Measurements from ENCODE around the gene CRY1.
"Not testable (repeated sequence)": the region's sequence is repeated elsewhere in the genome, so short reads cannot be mapped to it uniquely, and the experiment has no call there.

The CRY1 gene

DNA sequence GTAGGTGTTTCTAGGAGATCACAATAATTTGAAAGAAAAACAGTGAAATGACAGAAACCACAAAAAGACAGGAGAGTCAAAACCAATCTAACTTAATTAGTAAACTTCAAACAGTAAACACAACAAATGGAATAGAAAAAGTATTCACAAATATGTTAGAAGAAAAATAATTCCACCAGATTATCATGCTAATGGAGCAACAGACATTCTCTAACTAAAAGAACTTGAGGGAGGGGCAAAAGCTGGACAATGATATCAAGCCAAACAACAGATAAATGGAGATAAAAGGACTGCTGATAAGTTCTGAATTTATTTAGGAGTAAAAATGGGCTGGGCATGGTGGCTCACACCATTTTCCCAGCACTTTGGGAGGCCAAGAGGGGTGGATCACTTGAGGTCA lies 28.7 kb downstream of the CRY1 start:
- DNase-seq (ENCODE audit: low read depth in 2 of 2) = no peak

DNA sequence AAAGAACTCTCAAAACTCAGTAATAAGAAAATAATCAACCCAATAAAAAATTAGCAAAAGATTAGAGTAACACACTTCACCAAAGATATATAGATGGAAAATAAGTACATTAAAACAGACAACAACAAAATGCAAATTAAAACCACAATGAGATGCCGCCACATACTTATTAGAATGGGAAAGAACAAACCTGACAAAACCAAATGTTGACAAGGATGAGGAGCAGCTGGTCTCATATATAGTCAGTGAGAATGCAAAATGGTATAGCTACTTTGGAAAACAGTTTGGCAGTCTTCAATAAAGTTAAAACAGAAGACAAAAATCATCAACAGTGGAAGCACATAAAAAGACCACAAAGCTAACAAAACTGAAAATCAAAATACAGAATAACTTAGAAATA lies 29.1 kb downstream of the CRY1 start:
- no peak for DNase-seq (ENCODE audit: low read depth in 2 of 2)

DNA sequence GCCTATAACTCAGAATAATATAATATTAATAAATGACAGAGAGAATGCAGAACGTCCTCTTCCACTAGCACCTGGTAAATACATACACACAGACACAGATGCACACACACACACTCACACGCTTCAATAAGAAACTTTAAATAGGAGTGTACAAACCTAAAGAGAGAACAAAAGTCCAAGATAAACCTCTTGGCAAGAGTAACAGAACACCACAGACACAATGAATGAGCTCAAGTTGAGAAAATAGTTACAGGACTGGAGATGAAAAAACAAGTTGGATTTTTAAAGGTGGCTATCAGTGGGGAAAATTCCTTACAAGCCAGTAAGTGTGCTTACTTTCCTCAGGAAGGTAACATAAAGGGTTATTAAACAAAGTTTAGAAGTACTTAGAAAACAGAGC lies 35.2 kb downstream of the CRY1 start:
- DNase-seq (ENCODE audit: low read depth in 2 of 2) = no peak

DNA sequence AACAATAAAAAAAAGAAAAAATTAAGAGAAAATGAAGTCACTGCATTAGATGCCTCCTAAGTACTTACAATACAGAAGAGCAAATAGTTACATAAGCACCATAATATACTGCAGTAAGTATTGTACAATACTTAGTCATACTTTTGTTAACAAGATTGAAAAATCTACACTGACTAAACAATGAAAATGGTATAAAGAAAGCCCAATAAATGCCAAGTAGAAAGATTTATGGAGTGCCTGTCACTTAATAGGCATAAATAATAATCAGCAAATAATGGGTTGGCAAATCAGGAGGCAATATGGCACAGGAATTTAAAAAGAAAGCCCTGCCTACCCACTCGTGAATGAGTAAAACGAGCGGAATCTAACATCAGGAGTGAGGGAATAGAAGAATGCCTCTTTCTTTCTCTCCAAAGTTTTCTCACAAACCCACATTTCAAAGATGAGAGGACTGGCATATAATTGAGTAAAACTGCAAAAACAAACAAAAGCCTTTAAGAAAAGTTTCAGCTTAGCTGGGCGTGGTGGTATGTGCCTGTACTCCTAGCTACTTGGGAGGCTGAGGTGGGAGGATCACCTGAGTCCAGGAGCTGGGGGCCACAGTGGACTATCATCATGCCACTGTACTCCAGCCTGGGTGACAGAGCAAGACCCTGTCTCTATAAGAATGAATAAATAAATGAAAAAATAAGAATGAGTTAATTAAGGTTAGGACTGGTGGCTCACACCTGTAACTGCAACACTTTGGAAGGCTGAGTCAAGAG lies 36.1 kb downstream of the CRY1 start:
- no peak for DNase-seq (ENCODE audit: low read depth in 2 of 2)

DNA sequence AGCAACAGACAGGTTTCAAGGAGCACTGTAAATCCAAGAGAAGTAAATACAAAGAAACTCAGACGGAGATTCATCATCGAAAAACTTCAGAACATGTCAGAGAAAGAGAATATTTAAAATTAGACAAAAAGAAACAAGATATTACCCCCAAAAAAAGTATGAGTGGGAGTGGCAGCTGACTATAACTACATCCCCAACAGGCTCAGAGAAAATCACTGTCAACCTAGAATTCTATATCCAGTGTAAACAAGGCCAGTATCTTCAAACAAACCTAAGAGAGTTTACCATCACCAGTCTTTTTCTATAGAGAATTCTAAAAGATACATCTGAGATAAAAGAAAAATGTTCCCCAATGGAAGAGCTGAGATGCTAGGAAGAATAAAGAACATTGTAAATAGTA lies 39.6 kb downstream of the CRY1 start:
- DNase-seq (ENCODE audit: low read depth in 2 of 2) = no peak

DNA sequence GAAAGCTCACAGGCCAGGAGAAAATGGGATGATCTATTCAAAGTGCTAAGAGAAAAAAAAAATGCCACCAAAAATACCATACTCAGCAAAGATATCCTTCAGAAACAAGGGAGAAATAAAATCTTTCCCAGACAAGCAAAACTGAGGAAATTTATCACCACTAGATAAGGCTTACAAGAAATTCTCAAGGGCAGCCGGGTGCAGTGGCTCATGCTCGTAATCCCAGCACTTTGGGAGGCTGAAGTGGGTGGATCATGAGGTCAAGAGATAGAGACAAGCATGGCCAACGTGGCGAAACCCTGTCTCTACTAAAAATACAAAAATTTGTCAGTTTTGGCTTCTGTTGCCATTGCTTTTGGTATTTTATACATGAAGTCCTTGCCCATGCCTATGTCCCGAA lies 48.2 kb downstream of the CRY1 start:
- DNase-seq (ENCODE audit: low read depth in 2 of 2) = no peak

DNA sequence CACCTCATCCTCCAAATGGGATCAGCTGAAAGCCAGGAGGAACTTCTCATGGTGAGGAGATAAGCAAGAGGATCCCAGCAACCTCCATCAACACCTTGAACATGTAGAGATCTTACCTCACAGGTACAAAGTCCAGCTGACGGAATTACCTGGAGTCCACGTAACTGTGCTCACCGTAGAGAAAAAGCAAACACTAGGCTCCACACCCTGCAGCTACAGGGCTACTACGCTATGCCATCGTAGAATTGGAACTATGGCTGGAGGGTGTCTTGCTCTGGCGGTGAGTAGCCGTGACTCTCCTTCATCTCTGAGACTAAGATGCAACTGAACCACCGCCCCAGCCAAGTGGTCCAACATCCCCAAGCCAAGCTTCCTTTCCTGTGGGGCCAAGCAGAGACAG lies 50.5 kb downstream of the CRY1 start:
- DNase-seq (ENCODE audit: low read depth in 2 of 2) = no peak

DNA sequence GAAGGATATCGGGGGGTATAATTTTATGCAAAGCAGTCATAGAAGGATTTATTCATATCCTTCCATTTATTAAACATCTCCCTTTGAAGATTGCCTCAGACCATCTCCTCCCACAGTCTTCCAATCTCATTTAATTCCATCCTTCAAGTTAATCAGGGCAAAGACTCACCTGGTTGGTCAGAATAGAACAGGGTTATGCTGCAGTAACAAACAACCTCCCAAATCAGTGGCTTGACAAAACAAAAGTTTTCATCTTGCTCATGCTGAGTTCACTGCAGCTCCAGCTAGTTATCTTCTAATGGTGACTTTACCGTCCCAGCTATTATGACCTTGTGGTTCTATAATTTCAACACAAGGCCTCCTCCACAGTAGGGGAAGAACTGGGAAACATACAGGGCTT lies 57.6 kb downstream of the CRY1 start:
- no peak for DNase-seq (ENCODE audit: low read depth in 2 of 2)

DNA sequence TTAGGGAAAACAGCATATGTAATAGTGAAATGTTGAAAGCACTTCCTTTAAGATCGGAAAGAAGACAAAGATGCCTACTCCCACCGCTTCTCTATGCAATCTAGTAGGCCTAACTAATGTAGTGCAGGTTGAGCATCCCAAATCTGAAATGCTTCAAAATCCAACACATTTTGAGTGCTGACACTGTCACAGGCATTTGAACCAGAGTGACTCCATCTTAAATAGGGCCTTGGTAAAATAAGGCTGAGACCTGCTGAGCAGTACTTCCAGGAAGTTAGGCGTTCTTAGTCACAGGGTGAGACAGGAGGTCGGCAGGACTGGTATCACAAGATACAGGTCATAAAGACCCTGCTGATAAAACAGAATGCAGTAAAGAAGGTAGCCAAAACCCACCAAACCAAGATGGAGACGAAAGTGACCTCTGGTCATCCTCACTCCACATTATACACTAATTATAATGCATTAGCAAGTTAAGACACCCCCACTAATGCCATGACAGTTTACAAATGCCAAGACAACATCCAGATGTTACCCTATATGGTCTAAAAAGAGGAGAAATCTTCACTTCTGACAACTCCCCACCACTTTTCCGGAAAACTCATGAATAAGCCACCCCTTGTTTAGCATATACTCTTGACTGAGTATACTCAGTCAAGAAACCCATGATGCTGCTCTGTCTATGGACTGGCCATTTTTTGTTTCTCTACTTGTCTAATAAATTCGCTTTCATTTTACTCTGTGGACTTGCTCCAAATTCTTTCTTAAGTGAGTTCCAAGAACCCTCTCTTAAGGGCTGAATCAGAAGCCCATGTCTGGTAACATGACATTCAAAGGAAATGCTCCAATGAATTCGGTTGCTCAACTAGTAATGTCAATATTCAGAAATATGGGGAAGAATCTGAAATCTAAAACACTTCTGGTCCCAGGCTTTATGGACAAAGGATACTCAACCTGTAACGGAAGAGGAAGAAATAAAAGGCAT lies 59.3 kb downstream of the CRY1 start:
- no peak for DNase-seq (ENCODE audit: low read depth in 2 of 2)

DNA sequence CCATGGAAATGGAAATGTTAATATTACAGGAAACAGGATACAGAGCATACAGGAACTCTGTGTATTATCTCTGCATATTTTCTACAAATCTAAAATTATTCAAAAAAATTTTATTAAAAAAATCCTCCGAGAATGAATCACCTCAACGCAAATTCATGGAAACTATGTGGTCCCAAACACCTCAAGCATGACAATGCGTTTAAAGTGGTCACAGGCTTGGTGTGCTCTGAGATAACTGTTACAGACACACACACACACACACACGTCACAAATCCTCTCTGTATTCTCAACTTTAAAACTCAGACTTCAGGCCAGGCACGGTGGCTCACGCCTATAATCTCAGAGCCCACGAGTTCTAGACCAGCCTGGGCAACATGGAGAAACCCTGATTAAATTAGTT lies 61.1 kb downstream of the CRY1 start:
- DNase-seq (ENCODE audit: low read depth in 2 of 2) = no peak

DNA sequence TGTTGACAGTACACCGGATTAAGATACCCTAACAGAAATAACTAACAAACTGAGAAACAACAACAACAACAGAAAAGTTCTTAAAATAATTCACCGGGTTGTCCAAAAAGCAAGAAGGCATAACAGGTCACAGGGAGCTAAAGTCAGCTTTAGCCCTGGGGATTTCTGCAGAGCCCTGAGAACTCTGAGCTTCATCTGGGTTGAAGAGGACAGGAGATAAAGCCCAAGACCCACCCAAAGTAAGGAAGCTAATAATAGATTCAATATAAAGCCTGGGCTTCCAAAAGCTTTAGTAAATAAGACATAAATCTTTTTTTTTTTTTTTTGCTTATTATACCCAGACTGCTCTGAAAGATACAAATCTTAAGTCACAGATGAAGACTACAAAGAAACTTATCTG lies 62.3 kb downstream of the CRY1 start:
- DNase-seq (ENCODE audit: low read depth in 2 of 2) = no peak

DNA sequence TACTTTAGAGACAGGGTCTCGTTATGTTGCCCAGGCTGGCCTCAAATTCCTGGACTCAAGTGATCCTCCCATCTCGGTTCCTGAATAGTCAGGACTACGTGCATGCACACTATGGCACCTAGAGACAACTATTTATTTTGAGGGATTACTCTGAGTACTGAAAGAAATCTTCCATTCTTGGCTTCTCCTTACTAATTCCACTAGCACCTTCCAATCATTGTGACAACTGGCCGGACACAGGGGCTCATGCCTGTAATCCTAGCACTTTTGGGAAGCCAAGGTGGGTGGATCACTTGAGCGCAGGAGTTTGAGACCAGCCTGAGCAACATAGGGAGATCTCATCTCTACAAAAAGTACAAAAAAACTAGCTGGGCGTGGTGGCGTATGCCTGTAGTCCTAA lies 64.3 kb downstream of the CRY1 start:
- no peak for DNase-seq (ENCODE audit: low read depth in 2 of 2)

DNA sequence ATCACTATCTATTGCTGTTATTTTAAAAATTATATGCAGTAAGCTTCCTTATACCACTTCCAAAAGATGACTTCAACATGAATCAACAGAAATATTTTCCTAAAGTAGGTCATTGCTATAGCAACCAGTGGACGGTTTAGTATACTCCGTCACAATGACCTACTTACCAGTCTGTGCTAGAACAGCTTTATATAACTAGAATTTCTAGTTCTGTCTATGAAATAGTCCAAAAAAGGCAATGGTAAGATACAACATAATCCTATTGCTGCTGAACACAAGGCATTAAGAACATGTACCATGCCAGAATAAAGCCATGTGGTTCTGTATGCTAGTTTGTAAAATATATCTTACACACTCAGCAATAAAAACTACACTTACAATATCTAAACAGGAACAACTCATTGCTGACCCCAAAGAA lies 65.7 kb downstream of the CRY1 start:
- DNase-seq (ENCODE audit: low read depth in 2 of 2) = no peak

DNA sequence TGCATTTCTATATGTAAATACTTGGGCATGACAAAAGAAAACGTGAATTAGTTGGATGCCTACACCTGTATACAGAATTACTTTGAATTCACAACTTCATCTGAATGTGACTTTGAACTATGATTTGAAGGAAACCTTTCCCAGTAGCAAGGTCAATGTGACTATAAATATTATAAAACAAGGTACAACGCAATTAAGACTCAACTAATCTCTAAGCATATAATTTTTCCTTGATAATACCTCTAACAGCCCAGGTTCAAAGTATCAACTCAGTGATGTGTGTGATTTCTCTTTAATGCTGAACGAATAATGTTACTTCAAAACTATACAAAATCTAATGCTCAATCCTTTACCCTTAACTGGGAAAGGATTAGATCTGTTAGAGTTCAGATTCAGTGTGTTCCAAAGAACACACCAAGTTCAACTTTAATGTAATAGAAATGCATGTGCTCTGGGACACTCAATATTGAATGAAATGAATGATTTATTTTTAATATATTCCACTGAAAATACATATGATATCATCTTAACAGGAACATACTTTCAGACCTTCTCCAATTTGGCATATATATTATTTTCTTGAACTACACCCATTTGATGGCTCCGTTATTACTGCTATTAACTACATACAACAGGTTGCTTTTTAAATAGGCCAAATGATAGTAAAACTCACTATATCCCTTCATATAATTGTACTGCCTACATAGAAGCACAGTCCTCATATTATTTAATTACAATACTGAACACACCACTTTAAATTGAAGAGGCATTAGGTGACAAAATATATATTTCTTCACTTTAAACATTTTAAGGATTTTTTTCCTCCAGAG lies 66.3 kb downstream of the CRY1 start:
- DNase-seq (ENCODE audit: low read depth in 2 of 2) = no peak

DNA sequence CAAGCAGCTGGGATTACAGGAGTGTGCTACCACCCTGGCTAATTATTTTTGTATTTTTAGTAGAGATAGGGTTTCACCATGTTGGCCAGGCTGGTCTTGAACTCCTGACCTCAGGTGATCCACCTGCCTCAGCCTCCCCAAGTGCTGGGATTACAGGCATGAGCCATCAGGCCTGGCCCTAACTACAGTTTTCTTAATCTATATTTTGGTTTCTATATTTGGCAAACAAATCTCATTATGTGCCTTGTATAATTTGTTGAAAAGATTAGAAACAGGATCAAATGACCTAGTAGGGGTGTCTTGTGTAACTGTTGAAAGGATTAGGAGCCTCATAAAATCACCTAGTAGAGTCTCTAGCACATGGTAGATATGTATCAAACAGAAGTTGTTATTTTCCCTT lies 67.0 kb downstream of the CRY1 start:
- DNase-seq (ENCODE audit: low read depth in 2 of 2) = not testable (repeated sequence)

DNA sequence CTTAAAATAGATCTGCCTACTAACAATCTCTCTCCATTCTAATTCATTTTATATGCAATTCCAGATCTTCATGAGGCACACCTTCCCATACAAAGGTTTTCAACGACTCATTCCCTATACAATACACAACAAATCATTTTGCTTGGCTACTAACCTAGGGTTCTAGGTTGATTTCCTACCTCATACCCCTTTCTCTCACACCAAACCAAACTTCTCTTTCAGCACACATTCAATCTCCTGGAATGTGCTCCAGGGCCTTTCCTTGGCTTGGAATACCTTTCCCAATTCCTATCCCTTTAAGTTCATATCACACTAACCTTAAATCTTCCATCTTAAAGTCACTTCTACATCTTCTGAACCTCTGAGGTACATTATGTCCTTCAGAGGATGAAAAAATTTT lies 67.7 kb downstream of the CRY1 start:
- no peak for DNase-seq (ENCODE audit: low read depth in 2 of 2)

DNA sequence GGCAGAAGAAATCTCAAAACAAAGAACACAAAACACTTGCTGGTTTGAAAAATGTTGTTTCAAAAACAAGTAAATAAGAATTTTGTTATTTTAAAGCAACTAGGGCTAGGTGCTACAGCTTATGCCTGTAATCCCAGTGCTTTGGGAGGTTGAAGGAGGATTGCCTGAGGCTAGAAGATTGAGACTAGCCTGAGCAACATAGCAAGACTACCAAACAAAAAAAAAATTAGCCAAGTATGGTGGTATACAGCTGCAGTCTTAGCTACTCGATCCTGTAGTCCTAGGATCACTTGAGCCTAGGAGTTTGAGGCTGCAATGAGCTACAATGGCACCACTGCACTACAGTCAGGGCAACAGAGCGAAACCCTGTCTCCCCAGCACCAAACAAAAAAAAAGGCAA lies 73.8 kb downstream of the CRY1 start:
- no peak for DNase-seq (ENCODE audit: low read depth in 2 of 2)

DNA sequence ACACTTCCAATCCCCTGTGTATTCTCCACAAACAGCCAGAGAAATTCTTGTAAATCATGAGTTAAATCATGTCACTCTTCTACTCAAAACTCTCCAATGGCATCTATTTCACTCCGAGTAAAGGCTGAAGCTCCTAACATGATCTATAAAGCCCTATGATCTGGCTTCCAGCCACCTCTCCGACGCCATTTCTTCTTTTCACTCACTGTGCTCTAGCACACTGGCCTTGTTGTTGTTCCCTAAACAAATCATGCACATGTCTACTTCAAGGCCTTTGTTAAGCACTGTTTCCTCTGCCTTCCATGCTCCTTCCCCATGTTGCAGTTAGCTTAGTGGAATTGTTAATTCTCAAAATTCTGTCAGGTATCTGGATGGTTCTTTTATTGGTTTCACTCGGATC lies 76.3 kb downstream of the CRY1 start:
- DNase-seq (ENCODE audit: low read depth in 2 of 2) = no peak

DNA sequence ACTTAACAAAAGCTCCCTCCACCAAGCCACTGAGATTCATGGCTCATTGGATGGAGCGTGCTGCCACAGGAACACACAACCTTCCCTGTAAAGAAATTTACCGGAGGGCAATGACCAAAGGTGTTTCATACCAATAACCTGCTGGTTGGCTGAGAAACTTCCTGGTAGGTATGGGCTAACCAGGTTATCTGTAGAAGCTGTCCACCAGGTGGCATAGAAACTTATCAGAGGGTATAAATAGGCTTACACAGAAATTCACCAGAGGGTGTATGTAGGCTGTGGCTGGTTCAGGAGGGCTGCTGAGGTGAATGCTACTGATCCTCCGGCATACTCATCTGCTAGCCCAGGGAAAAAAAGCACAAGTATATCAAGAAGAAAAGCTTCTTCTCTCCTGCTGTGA lies 79.3 kb downstream of the CRY1 start:
- DNase-seq (ENCODE audit: low read depth in 2 of 2) = no peak

DNA sequence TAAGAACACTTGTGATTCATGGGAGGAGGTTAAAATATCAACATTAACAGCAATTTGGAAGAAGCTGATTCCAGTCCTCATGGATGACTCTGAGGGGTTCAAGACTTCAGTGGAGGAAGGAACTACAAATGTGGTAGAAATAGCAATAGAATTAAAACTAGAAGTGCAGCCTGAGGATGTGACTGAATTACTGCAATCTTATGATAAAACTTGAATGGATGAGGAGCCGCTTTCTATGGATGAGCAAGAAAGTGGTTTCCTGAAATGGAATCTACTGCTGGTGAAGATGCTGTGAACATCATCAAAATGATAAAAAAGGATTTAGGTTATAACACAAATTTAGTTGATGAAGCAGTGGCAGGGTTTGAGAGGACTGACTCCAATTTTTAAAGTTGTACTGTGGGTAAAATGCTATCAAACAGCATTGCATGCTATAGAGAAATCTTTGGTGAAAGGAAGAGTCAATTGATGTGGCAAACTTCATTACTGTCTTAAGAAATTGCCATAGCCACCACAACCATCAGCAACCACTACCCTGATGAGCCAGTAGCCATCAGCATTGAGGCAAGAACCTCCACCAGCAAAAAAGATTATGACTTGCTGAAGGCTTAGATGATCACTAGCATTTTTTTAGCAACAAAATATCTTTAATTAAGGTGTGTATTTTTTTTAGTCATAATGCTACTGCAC lies 80.5 kb downstream of the CRY1 start:
- no peak for DNase-seq (ENCODE audit: low read depth in 2 of 2)

DNA sequence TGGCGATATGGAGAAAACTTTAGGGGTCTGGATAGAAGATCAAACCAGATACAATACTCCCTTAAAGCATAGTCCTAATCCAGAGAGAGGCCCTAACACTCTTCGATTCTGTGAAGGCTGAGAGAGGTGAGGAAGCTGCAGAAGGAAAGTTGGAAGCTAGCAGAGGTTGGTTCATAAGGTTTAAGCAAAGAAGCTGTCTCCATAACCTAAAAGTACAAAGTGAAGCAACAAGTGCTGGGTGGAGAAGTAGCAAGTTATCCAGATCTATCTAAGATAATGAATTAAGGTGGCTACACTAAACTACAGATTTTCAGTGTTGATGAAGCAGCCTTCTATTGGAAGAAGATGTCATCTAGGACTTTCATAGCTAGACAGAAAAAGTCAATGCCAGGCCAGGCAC lies 81.8 kb downstream of the CRY1 start:
- no peak for DNase-seq (ENCODE audit: low read depth in 2 of 2)

DNA sequence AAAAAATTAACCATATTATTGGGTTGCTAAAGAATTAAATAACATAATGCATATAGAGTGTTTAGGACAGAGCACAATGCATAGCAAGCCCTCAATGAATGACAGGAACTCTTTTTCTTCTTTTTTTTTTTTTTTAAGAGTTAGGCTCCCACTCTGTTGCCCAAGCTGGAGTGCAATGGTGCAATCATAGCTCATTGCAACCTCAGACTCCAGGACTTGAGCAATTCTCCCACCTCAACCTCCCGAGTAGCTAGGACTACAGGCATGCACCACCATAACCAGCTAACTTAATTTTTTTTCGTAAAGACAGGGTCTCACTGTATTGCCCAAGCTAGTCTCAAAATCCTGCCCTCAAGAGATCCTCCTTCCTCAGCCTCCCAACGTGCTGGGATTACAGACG lies 85.9 kb downstream of the CRY1 start:
- no peak for DNase-seq (ENCODE audit: low read depth in 2 of 2)
